GM21723 (cell line): ENCODE data around the gene FHL5.
"Not testable (repeated sequence)": the region's sequence is repeated elsewhere in the genome, so short reads cannot be mapped to it uniquely, and the experiment has no call there.

ENCODE experiments used
- ATAC-seq: cut with Tn5 transposase; IDR thresholded peaks from one replicate; pipeline ENCODE4 v1.9.1; 2021; ENCODE audit warnings: mild to moderate bottlenecking, moderate library complexity; ENCODE audit not compliant: unreplicated experiment

Gene FHL5, protein sequence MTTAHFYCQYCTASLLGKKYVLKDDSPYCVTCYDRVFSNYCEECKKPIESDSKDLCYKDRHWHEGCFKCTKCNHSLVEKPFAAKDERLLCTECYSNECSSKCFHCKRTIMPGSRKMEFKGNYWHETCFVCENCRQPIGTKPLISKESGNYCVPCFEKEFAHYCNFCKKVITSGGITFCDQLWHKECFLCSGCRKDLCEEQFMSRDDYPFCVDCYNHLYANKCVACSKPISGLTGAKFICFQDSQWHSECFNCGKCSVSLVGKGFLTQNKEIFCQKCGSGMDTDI

GRCh38 chr6:96562886-96563285 is at the start of gene FHL5:
FHL5 (plus strand) TSS chr6:96563128; CDS start chr6:96603614, 40,486 bp downstream.
- no peak for ATAC-seq

GRCh38 chr6:96520171-96521115 is 42.5 kb upstream of the FHL5 start:
- ATAC-seq = no peak

DNA sequence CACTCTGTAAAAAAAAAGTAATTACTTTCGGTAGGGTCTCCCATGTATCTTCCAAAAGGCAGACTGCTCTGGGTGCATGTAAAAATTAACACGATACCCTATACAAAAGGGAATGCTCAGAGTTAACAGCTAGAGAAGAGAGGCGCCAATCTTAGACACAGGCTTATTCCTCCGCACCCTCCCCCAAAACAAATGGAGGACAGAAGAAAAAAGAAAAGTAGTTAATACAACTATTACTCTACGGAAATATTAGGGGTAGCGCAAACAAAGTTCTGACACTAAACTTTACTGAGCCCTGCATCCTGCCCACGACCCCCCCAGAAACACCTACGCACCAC is 41.7 kb upstream of the FHL5 start:
- peak; percentile 27 for ATAC-seq

- peak; percentile 96 for ATAC-seq
Measured at GRCh38 chr6:96521644-96522464, 41.1 kb upstream of the FHL5 start, which contains the start of gene UFL1. UFL1 (plus strand) TSS chr6:96521806; CDS start chr6:96521874, 68 bp downstream.

GRCh38 chr6:96522465-96523009 is 40.4 kb upstream of the FHL5 start:
- ATAC-seq = peak; percentile 33

GRCh38 chr6:96528193-96528592 is 34.7 kb upstream of the FHL5 start:
- no peak for ATAC-seq

GRCh38 chr6:96532399-96532798 is 30.5 kb upstream of the FHL5 start:
- no peak for ATAC-seq

DNA sequence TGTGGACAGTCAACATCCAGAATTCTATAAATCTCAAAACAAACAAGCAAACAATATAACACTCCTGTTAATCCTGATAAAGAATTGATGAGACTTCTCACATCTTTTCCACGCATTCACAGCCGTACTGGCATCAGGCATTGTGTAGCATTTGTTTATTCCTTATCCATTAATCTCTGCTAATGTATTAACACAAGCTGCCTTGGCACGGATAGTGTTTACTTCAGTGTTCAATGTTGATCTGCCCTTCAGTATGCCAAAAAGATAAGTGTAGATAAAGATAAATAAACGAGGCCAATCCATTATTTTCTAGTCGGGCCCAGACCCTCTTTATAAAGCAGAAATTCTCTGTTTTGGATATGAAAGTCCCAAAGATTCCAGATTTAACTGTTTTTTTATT is 25.2 kb upstream of the FHL5 start:
- no peak for ATAC-seq

DNA sequence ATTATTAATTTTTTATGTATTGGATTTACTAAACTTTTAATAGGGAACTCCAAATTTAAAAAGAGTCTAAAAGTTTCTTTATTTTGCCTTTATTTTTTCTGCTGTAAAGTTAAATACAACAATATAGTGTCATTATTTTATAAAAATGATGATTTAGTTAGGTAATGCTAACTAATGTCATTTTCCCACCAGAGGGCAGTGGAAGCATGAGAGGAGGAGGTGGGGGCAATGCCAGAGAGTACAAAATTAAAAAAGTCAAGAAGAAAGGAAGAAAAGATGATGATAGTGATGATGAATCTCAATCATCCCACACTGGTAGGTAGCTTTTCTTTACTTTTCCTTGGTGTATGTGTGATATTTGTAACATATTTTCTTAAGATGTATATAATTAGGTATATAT is 20.2 kb upstream of the FHL5 start:
- ATAC-seq = no peak

- ATAC-seq = no peak
Measured at GRCh38 chr6:96545882-96546281, 17.0 kb upstream of the FHL5 start.

DNA sequence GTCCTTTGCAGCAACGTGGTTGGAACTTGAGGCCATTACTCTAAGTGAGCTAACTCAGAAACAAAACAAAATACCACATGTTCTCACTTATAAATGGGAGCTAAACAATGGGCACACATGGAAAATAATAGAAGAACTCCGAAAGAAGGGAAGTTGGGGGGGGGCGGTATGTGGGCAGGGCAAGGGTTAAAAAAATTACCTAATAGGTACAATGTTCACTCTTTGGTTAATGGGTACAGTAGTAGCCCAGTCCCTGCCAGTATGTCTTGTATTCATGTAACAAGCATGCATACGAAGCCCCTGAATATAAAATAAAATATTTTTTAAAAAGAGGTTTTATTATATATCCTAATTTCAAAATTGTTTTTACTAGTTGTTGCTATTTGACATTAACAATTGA is 15.3 kb upstream of the FHL5 start:
- ATAC-seq = no peak

- ATAC-seq = no peak
Measured at GRCh38 chr6:96554558-96554957, 8.4 kb upstream of the FHL5 start.

DNA sequence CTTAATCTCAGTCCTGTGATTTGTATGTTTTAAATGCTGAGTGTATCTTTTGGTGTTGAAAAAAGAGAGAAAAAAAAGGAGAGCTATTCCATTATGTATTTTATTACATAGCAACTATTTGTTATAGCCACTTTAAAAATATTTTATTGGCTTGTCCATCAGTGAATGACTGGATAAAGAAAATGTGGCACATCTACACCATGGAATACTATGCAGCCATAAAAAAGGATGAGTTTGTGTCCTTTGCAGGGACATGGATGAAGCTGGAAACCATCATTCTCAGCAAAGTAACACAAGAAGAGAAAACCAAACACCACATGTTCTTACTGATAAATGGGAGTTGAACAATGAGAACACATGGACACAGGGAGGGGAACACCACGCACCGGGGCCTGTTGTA is 3.2 kb upstream of the FHL5 start:
- ATAC-seq = not testable (repeated sequence)

- ATAC-seq = no peak
Measured at GRCh38 chr6:96563853-96564252, 925 bp downstream of the FHL5 start.

GRCh38 chr6:96570053-96570452 is 7.1 kb downstream of the FHL5 start:
- ATAC-seq = no peak

DNA sequence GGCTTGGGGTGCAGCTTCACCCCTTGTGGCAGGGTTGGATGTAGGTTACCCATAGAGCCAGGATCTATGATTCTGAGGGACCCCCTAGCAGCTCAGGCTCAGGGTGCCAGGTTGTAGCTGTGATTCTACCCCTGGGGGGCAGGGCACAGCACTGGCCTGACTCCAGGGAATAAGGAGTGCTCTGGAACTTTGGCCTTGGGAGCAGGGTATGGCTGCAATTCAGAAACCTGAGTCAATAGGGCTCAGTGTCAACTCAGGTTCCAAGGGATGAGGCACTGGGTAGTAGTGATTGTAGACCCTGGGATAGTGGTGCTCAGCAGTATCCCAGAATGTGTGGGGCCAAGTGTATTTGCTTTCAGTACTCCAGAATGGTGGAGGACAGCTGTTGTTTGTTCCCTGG is 8.6 kb downstream of the FHL5 start:
- ATAC-seq = no peak

DNA sequence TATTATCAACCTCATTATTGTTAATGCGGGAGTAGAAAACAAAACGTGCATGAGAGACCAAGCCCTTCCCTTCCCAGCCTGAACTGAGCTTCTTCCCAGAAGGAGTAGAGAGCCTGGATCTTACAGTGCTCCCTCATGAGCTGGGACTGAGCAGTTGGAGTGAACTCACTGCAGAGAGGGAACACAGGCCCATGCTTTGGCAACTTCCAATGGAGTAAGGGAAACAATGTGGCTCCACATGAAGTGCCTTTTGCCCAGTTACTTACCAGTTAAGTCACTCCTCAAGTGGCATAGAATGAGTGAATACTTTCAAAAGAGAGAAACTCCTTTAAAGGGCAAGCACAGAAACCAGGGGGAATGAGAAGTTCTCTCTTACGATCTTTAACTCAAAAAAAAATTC is 12.4 kb downstream of the FHL5 start:
- no peak for ATAC-seq

- ATAC-seq = no peak
Measured at GRCh38 chr6:96576221-96576620, 13.3 kb downstream of the FHL5 start.

DNA sequence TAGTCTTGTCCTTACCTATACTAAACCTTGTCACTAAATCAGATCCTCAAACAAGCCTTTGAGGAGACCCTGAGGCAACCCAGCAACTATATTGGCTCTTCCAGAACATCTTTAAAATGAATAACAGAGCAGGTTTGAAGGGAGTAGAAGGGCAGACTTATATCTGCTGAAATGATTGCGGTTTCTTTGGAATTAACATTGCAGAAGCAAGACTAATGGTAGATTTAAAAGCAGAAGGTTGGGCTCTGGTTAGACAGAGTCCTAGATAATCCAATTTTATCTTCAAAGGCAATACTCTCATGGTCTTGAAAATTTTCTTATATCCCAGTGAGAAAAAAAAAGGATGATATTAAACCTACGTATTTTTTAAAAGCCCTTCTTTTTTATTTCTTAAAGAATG is 19.1 kb downstream of the FHL5 start:
- no peak for ATAC-seq

- no peak for ATAC-seq
Measured at GRCh38 chr6:96582436-96582835, 19.5 kb downstream of the FHL5 start.

DNA sequence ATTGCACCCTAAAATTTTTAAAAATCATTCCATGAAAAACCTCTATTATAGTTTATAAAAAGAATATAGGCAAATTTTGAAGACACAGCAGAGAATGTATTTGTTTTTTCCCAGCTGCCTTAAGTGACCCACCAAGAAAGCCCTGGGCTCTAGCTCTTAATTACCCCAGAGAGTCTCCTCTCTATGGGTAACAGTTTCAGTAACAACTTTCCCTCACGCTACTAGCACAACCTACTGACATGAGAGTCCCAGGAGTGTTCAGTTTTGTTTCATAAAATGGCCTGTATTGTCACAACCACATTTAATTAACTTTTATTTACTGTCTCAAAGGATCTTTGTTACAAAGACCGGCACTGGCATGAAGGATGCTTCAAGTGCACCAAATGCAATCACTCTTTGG is 41.5 kb downstream of the FHL5 start:
- no peak for ATAC-seq
